AG09319 (cell line): ENCODE data around the gene TPSAB1.

Experiments used
- DNase-seq: peaks from one replicate; pipeline ENCODE4 v3.0.0-alpha.2; 2010; ENCODE audit warnings: low read depth; ENCODE audit errors: extremely low read depth
- CTCF ChIP-seq: IDR thresholded peaks from 2 replicates; pipeline ENCODE4 v1.5.1; 2011; ENCODE audit warnings: low read depth, mild to moderate bottlenecking, inconsistent platforms, low read length, moderate library complexity

Gene TPSAB1

GRCh38 chr16:1261131-1261892 is 20.8 kb downstream of the TPSAB1 start:
- DNase-seq = no peak
- TF ChIP-seq CTCF = no peak

GRCh38 chr16:1262210-1262845 is 21.8 kb downstream of the TPSAB1 start:
- TF ChIP-seq CTCF = no peak
- DNase-seq = no peak

- TF ChIP-seq CTCF = no peak
- DNase-seq = no peak
Measured at GRCh38 chr16:1262846-1263221, 22.3 kb downstream of the TPSAB1 start.

- no peak for TF ChIP-seq CTCF
- no peak for DNase-seq
Measured at GRCh38 chr16:1263591-1264344, 23.3 kb downstream of the TPSAB1 start.

- no peak for TF ChIP-seq CTCF
Measured at GRCh38 chr16:1264345-1265089, 24.0 kb downstream of the TPSAB1 start.

GRCh38 chr16:1265090-1265630 is 24.7 kb downstream of the TPSAB1 start:
- no peak for DNase-seq
- no peak for TF ChIP-seq CTCF

More at GRCh38 chr16:1264345-1265089, 24.0 kb downstream of the TPSAB1 start:
- DNase-seq = no peak
